GM13976 (cell line): ENCODE data around the gene TCFL5.
"Not testable (repeated sequence)": the region's sequence is repeated elsewhere in the genome, so short reads cannot be mapped to it uniquely, and the experiment has no call there.

Experiments
- DNase-seq: peaks from one replicate; pipeline ENCODE4 v3.0.0; 2012; ENCODE audit warnings: low spot score
- in situ Hi-C: fragments of 300-500 bp; cut with MboI; formaldehyde crosslinking; loops from one replicate; pipeline ENCODE4 v1.12.0; 2022; ENCODE audit warnings: low sequenced_read_pairs, mixed read lengths, inconsistent platforms; ENCODE audit not compliant: unreplicated experiment
- TF ChIP-seq, protein P1 (sequence below): IDR thresholded peaks from 2 replicates; pipeline ENCODE4 v1.5.1; 2012; ENCODE audit warnings: borderline replicate concordance, mild to moderate bottlenecking; ENCODE audit not compliant: insufficient read depth; ENCODE audit errors: extremely low read depth, missing control alignments, control extremely low read depth

The TCFL5 gene

DNA sequence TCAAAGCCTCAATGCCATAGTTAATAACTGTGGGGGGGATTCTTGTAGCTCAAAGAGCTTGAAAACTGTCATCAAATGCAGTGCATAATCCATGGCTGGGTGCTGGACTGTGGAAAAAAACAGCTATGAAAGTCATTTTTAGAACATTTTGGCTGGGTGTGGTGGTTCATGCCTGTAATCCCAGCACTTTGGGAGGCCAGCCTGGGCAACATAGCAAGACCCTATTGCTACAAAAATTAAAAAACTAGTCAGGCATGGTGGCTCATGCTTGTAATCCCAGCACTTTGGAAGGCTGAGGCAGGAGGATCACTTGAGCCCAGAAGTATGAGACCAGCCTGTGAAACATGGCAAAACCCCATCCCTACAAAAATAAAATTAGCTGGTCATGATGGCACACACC, 12.2 kb downstream of the TCFL5 start:
- in situ Hi-C loops, result no loop called here
- TF ChIP-seq, protein P1, sequence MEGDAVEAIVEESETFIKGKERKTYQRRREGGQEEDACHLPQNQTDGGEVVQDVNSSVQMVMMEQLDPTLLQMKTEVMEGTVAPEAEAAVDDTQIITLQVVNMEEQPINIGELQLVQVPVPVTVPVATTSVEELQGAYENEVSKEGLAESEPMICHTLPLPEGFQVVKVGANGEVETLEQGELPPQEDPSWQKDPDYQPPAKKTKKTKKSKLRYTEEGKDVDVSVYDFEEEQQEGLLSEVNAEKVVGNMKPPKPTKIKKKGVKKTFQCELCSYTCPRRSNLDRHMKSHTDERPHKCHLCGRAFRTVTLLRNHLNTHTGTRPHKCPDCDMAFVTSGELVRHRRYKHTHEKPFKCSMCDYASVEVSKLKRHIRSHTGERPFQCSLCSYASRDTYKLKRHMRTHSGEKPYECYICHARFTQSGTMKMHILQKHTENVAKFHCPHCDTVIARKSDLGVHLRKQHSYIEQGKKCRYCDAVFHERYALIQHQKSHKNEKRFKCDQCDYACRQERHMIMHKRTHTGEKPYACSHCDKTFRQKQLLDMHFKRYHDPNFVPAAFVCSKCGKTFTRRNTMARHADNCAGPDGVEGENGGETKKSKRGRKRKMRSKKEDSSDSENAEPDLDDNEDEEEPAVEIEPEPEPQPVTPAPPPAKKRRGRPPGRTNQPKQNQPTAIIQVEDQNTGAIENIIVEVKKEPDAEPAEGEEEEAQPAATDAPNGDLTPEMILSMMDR, result no peak
- no peak for DNase-seq

DNA sequence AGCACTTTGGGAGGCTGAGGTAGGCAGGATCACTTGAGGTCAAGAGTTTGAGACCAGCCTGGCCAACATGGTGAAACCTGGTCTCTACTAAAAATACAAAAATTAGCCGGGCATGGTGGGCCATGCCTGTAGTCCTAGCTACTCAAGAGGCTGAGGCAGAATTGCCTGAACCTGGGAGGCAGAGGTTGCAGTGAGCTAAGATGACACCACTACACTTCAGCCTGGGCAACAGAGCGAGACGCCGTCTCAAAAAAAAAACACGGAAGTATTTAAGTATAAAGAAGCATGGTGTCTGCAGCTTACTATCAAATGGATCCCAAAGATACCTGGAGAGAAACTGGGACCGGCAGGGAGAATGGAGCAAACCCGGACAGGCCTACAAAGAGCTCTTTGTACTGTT, 12.7 kb downstream of the TCFL5 start:
- in situ Hi-C loops, DNase-seq: not testable (repeated sequence)

DNA sequence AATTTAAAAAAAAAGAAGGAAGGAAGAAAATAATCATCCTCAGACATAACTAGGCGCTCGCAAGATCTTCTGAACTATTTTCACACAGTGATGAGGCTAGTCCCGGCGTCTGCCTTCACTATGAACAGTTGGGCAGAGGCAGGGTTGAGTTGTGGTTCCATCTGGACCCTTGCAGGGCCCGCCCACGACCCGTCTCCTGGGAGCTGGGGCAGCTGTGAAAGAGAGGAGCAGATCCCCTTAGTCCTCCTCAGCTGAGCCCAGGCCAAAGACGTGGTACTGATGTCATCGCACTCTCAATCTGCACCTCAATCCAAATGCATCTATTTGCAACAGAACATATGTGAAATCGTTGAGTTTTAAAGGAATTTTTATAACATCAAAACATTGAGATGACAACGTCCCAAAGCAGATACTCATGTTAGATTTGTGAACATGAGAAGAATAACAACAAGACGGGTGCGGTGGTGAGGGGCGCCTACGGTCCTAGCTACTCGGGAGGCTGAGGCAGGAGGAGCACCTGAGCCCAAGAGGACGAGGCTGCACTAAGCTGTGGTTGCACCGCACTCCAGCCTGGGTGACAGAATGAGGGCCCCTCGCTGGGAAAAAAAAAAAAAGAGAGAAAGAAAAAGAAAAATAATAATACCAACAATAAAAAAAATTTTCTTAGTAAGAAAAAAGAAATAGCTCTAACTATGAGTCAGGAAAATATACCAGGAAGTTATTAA, 15.3 kb downstream of the TCFL5 start:
- no peak for DNase-seq
- TF ChIP-seq, protein P1, result no peak
- in situ Hi-C loops, result no loop called here

DNA sequence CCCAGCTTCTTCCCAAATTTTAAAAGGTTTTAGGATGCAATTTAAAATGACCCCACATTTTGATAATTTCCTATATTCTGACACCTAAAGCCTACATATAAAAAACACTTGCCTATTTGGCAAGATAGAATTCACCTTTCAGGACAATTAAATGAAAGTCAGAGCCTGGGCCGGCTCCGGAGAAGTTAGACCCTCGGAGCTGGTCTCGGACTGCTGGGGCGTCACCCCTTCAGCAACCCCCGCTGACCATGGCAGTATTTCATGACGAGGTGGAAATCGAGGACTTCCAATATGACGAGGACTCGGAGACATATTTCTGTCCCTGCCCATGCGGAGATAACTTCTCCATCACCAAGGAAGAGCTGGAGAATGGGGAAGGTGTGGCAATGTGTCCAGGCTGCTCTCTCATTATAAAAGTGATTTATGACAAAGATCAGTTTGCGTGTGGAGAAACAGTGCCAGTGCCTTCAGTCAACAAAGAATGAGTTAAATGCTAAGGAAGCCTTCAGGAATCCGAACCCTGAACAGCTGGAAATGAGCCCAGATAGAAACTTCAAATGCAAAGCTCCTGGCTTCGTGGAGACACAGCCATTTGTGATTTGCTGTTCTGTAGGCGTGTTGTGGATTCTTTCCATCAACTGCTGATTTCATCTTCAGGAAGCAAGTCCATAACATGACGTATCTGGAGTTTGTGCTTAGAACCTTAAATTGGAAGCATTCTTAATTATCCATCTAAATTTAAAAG, 16.0 kb downstream of the TCFL5 start:
- TF ChIP-seq, protein P1, result no peak
- in situ Hi-C loops, result no loop called here
- DNase-seq, result no peak

DNA sequence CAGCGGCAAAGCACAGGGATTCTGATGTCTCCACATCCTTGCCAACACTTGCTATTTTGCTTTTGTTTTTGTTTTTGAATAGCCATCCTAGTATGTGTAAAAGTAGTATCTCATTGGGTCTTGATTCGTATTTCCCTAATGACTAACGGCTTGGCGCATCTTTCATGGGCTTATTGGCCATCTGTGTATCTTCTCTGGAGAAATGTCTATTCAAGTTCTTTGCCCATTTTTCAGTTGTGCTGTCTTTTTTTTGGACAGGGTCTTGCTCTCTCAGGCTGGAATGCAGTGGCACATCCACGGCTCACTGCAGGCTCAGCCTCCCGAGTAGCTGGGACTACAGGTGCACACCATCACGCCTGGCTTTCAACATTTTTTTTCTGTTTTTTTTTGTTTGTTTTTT, 17.4 kb downstream of the TCFL5 start:
- TF ChIP-seq, protein P1, result no peak
- in situ Hi-C loops, result no loop called here
- no peak for DNase-seq

GRCh38 chr20:62843656-62844055, 18.0 kb downstream of the TCFL5 start:
- TF ChIP-seq, protein P1, result no peak
- in situ Hi-C loops, result no loop called here
- DNase-seq, result no peak

DNA sequence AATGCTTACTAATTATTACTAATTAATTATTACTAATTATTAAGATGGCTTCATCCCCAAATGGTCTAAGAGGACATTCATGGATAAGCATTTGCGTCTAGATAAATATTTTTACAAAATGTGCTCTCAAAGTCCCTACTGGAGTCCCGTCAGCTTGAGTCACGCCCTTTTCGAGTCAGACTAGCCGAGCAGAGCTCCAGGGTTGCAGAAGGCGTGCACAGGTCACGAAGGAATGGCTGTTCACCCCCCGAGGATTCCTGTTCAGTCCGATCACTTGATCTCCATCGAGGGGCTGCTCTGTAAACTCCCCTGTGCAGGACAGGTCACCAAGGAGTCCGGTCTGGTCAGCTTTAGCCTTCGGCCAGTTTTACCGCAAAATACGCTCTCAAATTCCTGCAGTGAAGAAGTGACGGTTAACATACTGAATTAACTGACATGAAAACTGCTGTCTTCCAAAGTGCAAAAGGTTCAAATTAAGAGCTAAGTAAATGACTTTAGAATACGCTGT, 19.9 kb downstream of the TCFL5 start:
- in situ Hi-C loops, result no loop called here
- TF ChIP-seq, protein P1, result no peak
- no peak for DNase-seq
